Stimulated activated CD4-positive, alpha-beta T cell treated with anti-CD3 and anti-CD28 coated beads, TNF-alpha, amount 100 ng/mL, for 1 hour (primary cell): ENCODE data around the gene EHBP1.

Source experiments
- DNase-seq, 3 donors: peaks; one replicate each; pipeline ENCODE4 v3.0.0-alpha.2; 2020; ENCODE audit warnings: low read depth in 3 of 3, low spot score in 1 of 3

Gene EHBP1

DNA sequence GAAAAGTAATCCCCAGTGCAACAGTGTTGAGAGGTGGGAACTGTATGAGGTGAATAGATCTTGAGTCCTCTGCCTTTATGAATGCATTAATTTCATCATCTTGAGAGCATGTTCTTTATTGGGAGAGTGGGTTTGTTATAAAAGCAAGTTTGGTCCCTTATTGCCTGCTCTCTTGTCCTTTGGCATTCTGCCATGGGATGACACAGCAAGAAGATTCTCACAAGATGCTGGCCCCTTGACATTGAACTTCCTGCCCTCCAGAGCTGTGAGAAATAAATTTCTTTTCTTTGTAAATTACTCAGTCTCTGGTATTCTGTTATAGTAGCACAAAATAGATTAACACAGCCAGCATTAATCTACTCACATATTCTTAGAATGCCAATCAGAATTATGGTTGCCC, 108.6 kb downstream of the EHBP1 start:
- DNase-seq, result no peak

DNA sequence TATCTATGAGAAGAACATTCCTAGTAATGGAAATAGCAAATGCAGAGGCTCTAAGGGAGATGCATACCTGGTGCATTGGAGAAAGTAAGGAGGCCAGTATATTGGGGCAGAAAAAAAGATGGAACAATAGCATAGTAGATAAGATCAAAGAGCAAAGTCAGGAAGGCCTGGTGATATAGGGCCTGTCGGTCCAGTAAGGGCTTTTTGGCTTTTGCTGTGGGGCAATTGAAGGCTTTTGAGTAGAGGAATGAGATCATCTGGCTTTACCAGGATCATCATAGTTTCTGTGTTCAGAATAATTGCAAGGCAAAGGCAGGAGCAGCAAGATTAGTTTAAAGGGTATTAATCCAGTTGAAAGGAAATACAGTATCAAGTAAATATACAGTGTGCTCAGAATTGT, 111.8 kb downstream of the EHBP1 start:
- no peak for DNase-seq

DNA sequence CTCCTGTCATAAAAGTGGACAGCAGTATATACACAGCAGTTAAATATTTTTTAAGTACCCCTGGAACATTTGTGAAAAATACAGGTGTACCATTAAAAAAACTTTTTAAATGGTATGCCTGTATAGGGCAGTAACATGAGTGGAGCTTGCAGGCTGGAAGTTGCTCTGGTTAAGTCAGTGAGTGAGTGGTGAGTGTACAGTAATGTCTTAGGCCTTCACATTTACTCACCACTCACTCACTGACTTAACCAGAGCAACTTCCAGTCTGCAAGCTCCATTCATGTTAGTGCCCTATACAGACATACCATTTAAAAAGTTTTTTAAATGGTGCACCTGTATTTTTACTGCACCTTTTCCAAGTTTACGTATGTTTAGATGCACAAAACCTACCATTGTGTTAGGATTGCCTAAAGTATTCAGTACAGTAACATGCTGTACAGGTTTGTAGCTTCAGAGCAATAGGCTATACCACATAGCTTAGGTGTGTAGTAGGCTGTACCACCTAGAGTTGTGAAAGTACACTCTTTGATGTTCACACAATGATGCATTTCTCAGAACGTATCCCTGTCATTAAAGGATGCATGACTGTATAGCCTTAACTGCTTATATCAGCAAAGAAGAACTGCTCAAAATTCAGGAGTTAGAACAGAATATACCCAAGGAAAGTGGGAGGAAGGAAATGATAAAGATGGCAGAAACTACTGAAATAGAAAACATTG, 112.6 kb downstream of the EHBP1 start:
- DNase-seq, result no peak

DNA sequence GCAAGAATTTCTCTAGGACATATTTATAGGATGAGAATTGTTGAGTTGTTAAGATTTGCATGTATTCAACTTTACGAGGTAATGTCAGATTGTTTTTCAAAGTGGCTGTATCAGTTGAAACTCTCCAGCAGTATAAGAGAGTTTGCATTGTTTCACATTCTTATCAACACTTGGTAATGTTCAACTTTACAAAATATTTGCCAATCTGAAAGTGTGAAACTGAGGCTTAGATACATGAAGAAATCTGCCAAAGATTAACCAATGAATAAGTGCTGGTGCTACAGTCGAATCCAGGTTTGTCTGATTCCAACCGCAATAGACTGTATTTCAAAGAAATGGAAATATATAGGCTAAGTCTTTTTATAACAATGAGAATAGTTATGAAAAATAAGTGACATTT, 117.0 kb downstream of the EHBP1 start:
- DNase-seq, result no peak

DNA sequence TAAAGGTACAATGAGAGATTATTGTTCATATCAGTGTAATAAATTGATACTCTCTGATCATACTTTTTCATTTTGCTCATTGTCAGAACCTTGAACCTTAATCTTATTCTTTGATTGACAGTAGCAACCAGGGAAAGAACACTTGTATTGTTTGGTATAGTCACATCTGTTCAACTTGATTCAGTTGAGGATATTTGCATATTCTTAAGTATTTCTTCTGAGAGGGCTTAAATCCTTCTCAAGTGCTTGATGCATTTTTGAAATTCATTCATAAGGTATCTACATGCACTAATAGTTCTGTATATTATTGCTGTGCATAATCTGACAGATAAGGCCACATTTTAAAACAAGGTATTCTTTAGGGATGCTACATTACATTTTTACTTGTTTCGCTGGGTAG, 118.9 kb downstream of the EHBP1 start:
- DNase-seq, result no peak

GRCh38 chr2:62826141-62826540, 120.6 kb downstream of the EHBP1 start:
- DNase-seq, result no peak

- DNase-seq, result no peak
Measured at GRCh38 chr2:62826953-62827675, 121.6 kb downstream of the EHBP1 start.

- no peak for DNase-seq
Measured at GRCh38 chr2:62831729-62832128, 126.2 kb downstream of the EHBP1 start.

GRCh38 chr2:62844311-62845090, 139.0 kb downstream of the EHBP1 start:
- no peak for DNase-seq

- no peak for DNase-seq
Measured at GRCh38 chr2:62845256-62845655, 139.7 kb downstream of the EHBP1 start.

GRCh38 chr2:62852254-62852653, 146.7 kb downstream of the EHBP1 start:
- DNase-seq, result no peak

DNA sequence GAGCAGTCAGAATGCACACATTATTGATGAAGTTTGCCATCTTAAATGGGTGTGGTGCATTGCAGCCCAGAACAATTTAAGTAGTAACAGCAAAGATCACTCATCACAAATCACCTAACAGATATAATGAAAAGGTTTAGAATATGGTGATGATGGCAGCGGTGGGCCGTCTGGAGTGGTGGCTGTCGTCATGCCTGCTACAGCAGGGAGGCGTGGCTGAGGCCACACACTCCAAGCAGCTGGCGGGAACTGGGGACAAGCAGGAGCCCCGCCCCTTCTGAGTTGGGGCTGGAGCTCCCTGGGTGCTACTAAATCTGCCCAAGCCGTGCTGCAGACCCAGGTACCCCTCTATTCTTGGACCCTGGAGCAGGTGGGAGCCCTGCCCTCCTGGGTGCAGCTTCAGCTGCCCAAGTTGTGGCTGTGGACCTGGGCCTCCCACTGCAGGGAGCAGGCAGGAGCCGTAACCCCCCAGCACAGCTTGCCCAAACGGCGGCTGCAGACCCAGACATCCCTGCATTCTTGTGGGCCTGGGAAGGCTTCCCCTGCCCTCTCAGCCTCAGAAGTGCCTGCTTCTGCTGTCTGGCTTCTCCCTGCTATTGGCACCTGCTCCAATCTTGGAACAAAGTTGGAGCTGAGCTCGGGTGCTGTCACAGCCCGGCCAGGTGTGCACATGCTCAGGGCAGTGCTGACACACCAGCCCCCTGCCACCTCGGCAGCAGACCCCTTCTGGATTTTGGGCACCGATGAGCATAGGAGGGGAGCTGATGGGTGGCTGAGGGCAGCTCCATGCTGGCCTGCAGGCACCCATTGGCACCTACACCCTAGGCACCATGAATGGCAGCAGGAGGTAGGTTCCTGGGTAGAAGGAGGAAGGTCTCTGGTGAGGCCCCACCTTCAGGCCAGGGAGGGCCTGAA, 149.3 kb downstream of the EHBP1 start:
- no peak for DNase-seq

- no peak for DNase-seq
Measured at GRCh38 chr2:62856228-62857040, 150.9 kb downstream of the EHBP1 start.

DNA sequence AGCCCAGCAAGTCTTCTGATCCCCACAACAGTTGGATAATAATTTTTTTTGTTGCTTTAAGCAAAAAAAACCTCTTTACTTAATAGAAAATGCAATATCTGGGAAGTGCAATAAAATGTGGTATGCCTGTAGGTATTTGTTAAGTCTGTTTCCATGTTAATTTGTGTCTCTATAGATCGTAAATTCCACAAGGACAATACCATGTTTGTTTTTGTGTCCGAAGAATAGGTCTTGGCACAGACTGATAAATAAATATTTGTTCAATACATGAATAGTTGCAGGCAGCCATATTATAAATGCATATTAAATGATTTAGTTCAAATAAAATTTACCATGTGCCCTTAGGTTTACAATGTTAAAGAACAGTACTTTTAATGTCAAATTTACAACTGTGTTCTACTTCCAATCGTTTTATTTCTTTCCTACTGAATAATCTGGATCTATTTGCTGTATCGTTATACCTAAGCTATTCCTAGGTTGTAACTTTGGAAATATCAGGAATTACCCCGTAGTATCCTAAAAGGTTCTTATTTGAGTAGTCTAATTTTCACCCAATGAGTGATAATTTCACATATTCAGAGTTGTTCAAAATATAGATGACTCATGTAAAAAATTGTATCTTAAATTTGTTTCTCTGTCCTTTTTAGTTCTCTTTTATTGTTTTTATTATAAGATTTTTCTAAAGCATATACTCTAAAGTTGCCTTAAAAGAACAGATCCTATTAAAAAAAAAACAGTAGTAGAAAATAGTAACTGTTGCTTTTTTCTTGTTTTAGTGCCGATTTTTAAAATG, 151.8 kb downstream of the EHBP1 start:
- DNase-seq, result no peak

GRCh38 chr2:62858231-62858832, 152.8 kb downstream of the EHBP1 start:
- no peak for DNase-seq

GRCh38 chr2:62868947-62869346, 163.4 kb downstream of the EHBP1 start:
- no peak for DNase-seq

GRCh38 chr2:62870966-62871365, 165.5 kb downstream of the EHBP1 start:
- no peak for DNase-seq

GRCh38 chr2:62871506-62871905, 166.0 kb downstream of the EHBP1 start:
- no peak for DNase-seq

DNA sequence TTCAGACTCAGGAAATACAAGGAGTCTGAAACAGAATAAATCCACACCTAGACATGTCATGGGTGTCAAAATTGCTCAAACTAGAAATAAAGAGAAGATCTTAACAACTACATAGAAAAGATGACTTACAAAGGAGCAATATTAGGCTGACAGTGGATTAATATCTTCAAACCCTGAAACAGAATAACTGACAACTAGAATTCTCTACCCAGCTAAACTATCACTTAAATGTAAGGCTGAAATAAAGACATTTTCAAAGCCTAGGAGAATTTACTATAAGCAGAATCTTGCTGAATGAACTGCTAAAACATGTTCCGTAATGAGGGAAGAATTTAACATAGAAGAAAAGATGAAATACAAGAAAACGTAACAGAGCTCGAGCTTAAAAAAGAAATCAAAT, 168.1 kb downstream of the EHBP1 start:
- no peak for DNase-seq
